Upper lobe of left lung (tissue), 6 donors: ENCODE data around the gene OR6C76. TPM values are rescaled to one million over a fixed set of nuclear protein-coding genes. Genes with fewer than 3 reads are reported as not detected.

ENCODE experiments used
- ATAC-seq, 2 donors: fragments of 200-7000 bp; cut with Tn5 transposase; one replicate each; pipeline ENCODE4 v1.9.1; 2022; ENCODE audit warnings: mild to moderate bottlenecking in 2 of 2, moderate library complexity in 2 of 2; ENCODE audit not compliant: low FRiP score in 2 of 2
- DNase-seq, 2 donors: peaks; one replicate each; pipeline ENCODE4 v3.0.0-alpha.2; 2019 to 2020
- H3K27ac ChIP-seq, 4 donors: fragments of 200-600 bp; sonication (generic); one replicate each; pipeline ENCODE4 v1.5.1; 2016 to 2019
- H3K27me3 ChIP-seq, 4 donors: fragments of 200-600 bp; sonication (generic); one replicate each; pipeline ENCODE4 v1.5.1; 2017 to 2019
- H3K36me3 ChIP-seq, 4 donors: fragments of 200-600 bp; sonication (generic); one replicate each; pipeline ENCODE4 v1.5.1; 2016 to 2019
- H3K4me1 ChIP-seq, 4 donors: fragments of 200-600 bp; sonication (generic); one replicate each; pipeline ENCODE4 v1.5.1; 2018 to 2019
- H3K4me3 ChIP-seq, 4 donors: fragments of 200-600 bp; sonication (generic); one replicate each; pipeline ENCODE4 v1.5.1; 2017 to 2019; ENCODE audit warnings: mild to moderate bottlenecking in 2 of 4, moderate library complexity in 1 of 4
- H3K9me3 ChIP-seq, 4 donors: fragments of 200-600 bp; sonication (generic); one replicate each; pipeline ENCODE4 v1.5.1; 2018 to 2019
- CTCF ChIP-seq, 6 experiments: fragments of 450-650 bp in 4 of 6; fragments of 200-600 bp in 2 of 6; sonication (generic) in 2 of 6; IDR thresholded peaks; one replicate each; pipeline ENCODE4 v1.5.1; 2016 to 2019; ENCODE audit warnings: antibody characterized with exemption in 6 of 6
- EP300 ChIP-seq, 4 donors: sonication (generic); formaldehyde crosslinking; IDR thresholded peaks; one replicate each; pipeline ENCODE4 v1.5.1; 2017; ENCODE audit warnings: antibody characterized with exemption in 4 of 4, control low read depth in 2 of 4
- POLR2A ChIP-seq, 4 donors: fragments of 450-650 bp; IDR thresholded peaks; one replicate each; pipeline ENCODE4 v1.5.1; 2016 to 2017; ENCODE audit warnings: antibody characterized with exemption in 4 of 4, mild to moderate bottlenecking in 2 of 4
- POLR2AphosphoS5 ChIP-seq, 2 donors: sonication (generic); formaldehyde crosslinking; IDR thresholded peaks; one replicate each; pipeline ENCODE4 v1.5.1; 2017; ENCODE audit warnings: antibody characterized with exemption in 2 of 2
- WGBS, 2 donors: methylation state at CpG; one replicate each; pipeline ENCODE4 v1.1.5; 2017 to 2018; 5-methylcytosine and 5-hydroxymethylcytosine counted together
- total RNA-seq, 6 donors: library from RNA; depleted of rRNA in 4 of 6; stranded (reverse); fragments of >200 nt in 4 of 6; gene quantifications; one replicate each; pipeline versions ENCODE4 v1.1.0 to v1.2.1, GENCODE V29; 2016 to 2021
- donor health status: DM: no; HTN: no; CAD: no; lungs with moderate emphysema.
- donor health status: DM: no; HTN: yes; CAD: no; lungs with severe emphysema.

Gene OR6C76
- total RNA-seq, 6 donors from 2014 or later, result not detected

- Histone ChIP-seq H3K27me3 (no peaks in the 10 kb centered on the region), H3K4me1 (no peaks in the 10 kb centered on the region), H3K36me3 (no peaks in the 10 kb centered on the region), H3K4me3 (no peak within 1 kb of the TSS), H3K27ac (no peak within 1 kb of the TSS), H3K9me3 (no peaks in the 10 kb centered on the region)
- DNase-seq, result no peak
- WGBS, 2 donors, result 85 to 87% methylated on average over 3 of the region's 3 CpGs
- no peak for ATAC-seq
- TF ChIP-seq EP300 (IDR thresholded peaks at IDR 0.05) (no peak), POLR2AphosphoS5 (IDR thresholded peaks at IDR 0.05) (no peak), POLR2A (IDR thresholded peaks at IDR 0.05) (no peak), CTCF (IDR thresholded peaks at IDR 0.05) (no peak)
Observed at GRCh38 chr12:55470088-55470829, 44.2 kb downstream of the OR6C76 start, which contains the start of gene OR6C70. TSS of gene OR6C70 (minus strand) at chr12:55470138. CDS start at chr12:55470138, 0 bp downstream.

GRCh38 chr12:55472264-55472663 is 46.2 kb downstream of the OR6C76 start:
- Histone ChIP-seq H3K4me3 (no peak overlapping the region), H3K4me1 (no peaks in the 10 kb centered on the region), H3K27ac (no peak overlapping the region), H3K36me3 (no peaks in the 10 kb centered on the region), H3K27me3 (no peaks in the 10 kb centered on the region), H3K9me3 (no peaks in the 10 kb centered on the region)
- TF ChIP-seq CTCF (IDR thresholded peaks at IDR 0.05), result no peak
- no peak for TF ChIP-seq EP300 (IDR thresholded peaks at IDR 0.05)
- TF ChIP-seq POLR2AphosphoS5 (IDR thresholded peaks at IDR 0.05), result no peak
- 96 to 98% methylated on average over 1 of the region's 1 CpG for WGBS, 2 donors
- ATAC-seq (no peak), DNase-seq (no peak)

Other genes starting within 250 kb of the OR6C76 start
- gene OR10A7, start 205.2 kb upstream of the OR6C76 start, total RNA-seq, result not detected
- not detected for gene OR6C74, start 181.6 kb upstream of the OR6C76 start, total RNA-seq
- not detected for gene OR6C6, start 129.7 kb upstream of the OR6C76 start, total RNA-seq
- gene OR6C1, start 111.9 kb upstream of the OR6C76 start, total RNA-seq, result not detected
- gene OR6C3, start 95.5 kb upstream of the OR6C76 start, total RNA-seq, result not detected
- gene OR6C75, start 63.3 kb upstream of the OR6C76 start, total RNA-seq, result not detected
- gene OR6C65, start 25.7 kb upstream of the OR6C76 start, total RNA-seq, result not detected
- 1 to 10 TPM in 1 of 6 donors, not detected in 5; 2.1 TPM for gene OR6C2, start 17.8 kb downstream of the OR6C76 start, total RNA-seq
- not detected for gene OR6C70, start 43.9 kb downstream of the OR6C76 start, total RNA-seq
- gene OR6C68, start 66.1 kb downstream of the OR6C76 start, total RNA-seq, result not detected
- not detected for gene OR6C4, start 123.3 kb downstream of the OR6C76 start, total RNA-seq
- gene OR2AP1, start 146.2 kb downstream of the OR6C76 start, total RNA-seq, result not detected
- gene OR10P1, start 210.6 kb downstream of the OR6C76 start, total RNA-seq, result not detected